HG03196 (cell line): ENCODE results near the gene ATP1A4.

Source experiments
- ATAC-seq: cut with Tn5 transposase; IDR thresholded peaks from one replicate; pipeline ENCODE4 v1.9.1; 2021; ENCODE audit not compliant: unreplicated experiment

The ATP1A4 gene

DNA sequence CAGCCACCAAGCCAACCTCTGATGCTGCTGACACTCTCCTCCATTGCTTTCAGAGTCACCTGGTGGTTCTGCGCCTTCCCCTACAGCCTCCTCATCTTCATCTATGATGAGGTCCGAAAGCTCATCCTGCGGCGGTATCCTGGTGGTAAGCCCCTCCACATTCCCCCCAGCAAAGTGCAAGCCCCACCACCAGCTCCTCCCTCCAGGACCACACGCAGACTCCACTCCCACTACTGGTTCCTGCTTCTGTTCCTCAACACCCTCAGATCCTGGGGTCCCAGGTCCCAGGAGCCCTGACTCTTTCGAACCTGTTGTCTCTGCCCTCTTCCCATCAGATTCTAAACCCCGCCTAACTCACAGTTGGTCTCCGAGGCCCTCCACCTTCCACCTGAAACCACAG, 11.6 kb upstream of the ATP1A4 start:
- no peak for ATAC-seq

DNA sequence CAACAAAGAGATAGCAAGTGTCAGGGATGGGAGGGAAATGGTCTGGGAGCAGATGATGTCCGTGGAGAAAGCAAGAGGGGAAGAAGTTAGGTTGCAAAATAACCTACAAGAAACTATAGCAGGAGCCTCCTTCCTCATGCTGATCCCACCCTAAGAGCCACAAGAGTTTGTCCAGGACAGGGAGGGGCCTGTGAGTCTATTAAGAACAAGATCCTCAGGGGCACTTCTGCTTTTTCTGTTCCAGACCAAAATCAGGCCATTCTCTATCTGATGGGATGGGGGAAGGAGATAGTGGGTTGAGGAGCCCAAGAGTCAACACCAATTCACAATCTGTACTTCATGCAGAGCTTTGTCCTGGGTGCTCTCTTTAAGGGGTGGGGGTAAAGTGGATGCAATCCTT, 7.7 kb upstream of the ATP1A4 start:
- no peak for ATAC-seq

DNA sequence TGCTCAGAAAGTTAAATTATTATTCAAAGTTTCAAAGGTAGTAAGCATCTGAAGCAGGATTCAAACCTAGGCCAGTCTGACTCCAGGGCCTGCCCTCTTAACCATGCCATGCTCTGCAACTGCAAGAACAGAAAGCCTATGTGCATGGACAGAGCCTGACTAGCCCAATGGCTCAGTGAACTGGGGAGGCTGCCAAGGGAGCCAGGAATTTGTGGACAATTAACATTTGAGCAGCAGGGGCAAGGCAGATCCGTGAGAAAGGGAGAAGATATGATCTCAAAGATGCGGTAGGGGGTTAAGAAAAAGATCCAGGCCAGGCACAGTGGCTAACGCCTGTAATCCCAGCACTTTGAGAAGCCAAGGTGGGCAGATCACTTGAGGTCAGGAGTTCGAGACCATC, 6.5 kb upstream of the ATP1A4 start:
- no peak for ATAC-seq

DNA sequence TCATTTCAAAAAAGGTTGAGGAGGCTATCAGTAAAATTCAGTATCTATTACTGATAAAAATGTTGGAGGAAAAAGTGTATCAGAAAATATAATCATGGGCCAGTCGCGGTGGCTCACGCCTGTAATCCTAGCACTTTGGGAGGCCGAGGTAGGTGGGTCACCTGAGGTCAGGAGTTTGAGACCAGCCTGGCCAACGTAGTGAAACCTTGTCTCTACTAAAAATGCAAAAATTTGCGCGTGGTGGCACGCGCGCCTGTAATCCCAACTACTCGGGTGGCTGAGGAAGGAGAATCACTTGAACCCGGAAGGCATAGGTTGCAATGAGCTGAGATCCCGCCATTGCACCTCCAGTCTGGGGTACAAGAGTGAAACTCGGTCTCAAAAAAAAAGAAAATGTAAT, 5.3 kb upstream of the ATP1A4 start:
- no peak for ATAC-seq

DNA sequence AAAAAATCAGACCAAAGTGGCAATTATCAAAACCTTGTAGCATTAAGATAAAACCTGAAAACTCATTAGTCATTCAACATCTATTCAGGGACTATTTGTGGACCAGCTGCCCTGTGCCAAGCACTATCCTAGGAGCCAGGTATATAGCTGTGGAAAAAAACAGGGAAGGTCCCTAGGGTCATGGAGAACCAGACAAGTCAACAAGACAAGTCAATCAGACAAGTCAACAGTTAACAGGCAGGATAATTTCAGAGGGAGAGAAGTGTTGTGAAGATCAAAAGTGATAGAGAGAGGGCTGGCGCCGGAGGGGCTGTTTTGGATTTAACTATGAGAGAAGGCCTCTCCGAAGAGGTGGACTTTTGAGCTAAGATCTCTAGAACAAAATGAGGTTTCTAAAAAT, 3.3 kb upstream of the ATP1A4 start:
- no peak for ATAC-seq

DNA sequence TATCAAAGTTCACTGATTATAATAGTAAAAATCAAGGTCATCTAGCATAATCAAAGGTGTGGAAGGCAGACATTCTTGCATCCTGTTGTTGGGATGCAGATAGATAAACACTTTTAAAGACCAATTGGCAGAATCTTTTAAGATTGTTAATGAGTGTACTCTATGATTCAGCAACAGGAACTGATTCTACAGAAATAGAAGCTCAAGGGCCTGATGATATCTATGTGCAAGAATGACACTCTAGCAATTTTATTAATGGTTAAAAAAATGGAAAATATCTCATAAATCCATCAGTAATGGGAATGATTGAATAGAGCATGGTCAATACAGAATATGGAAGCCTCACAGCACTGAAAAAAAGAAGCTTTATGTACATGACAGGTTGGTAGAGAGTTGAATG, 2.2 kb upstream of the ATP1A4 start:
- ATAC-seq: no peak

DNA sequence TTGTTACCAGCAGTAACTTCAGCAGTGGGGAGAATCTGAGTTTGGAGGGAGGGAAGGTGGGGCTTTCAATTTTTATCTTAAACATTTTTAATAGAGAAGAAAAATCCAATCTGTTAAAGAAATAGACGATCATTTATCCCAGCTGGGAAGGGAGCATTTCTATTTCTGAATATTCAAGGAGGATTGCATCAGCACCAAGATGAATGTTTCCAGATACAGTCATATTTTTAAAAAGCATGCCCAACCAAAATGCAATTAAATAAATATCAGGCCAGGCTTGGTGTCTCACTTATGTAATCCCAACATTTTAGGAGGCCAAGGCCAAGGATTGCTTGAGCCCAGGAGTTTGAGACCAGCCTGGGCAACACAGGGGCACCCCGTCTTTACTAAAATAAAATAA, 1.7 kb upstream of the ATP1A4 start:
- ATAC-seq: no peak

DNA sequence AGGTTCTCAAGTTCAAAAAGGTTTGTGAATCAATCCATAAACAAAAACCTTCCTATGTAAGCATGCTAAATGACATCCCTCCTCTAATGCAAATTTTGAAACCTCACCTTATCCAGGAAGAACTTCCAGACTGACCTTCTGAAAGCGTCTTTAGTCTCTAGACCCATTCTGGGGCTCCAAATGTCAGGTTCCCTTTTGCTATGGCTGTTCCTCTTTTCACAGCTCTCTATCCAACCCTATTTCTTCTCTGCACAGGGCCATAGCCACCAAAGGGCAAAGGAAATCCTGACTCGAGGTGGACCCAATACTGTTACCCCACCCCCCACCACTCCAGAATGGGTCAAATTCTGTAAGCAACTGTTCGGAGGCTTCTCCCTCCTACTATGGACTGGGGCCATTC, 3.4 kb downstream of the ATP1A4 start:
- no peak for ATAC-seq

DNA sequence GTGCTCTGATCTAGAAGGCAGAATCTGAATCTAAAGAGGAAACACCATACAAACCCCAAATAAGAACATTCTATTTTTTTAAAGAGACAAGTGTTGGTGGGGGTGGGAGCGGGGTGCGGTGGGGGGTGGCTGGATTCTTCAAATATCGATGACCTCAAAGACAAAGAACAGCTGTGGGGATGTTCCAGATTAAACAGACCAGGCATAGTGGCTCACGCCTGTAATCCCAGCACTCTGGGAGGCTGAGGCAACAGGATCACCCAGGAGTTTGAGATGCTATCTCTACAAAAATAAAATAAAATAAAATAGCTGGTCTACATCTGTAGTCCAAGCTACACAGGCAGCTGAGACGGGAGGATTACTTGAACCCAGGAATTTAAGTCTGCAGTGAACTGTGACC, 5.0 kb downstream of the ATP1A4 start:
- no peak for ATAC-seq

DNA sequence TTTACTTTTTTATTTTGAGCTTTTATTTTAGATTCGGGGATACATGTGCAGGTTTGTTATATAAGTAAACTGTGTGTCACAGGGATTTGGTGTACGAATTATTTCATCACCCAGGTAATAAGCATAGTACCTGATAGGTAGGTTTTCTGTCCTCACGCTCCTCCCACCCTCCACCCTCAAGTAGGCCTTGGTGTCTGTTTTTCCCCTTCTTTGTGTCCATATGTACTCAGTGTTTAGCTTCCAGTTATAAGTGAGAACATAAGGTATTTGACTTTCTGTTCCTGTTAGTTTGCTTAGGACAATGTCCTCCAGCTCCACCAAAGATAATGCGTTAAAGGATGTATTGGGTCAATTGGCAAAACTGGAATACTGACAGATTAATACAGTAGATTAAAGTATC, 5.8 kb downstream of the ATP1A4 start:
- no peak for ATAC-seq

DNA sequence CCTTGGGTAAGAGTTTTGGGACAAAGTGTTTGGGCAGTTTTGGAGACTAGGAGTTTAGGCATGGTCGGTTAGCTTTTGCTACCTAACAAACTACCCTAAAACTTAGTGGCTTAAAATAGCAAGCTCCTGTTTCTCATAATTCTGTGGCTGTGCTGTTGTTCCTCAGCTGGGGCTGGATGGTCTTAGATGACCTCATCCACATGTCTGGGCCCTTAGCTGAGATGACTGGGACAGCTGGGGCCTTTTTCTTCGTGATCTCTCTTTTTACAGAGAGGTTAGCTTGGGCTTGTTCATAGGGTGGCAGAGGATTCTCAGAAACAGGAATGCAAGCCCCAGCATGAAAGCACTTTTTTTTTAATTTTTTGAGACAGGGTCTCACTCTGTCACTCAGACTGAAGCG, 6.6 kb downstream of the ATP1A4 start:
- ATAC-seq: no peak

DNA sequence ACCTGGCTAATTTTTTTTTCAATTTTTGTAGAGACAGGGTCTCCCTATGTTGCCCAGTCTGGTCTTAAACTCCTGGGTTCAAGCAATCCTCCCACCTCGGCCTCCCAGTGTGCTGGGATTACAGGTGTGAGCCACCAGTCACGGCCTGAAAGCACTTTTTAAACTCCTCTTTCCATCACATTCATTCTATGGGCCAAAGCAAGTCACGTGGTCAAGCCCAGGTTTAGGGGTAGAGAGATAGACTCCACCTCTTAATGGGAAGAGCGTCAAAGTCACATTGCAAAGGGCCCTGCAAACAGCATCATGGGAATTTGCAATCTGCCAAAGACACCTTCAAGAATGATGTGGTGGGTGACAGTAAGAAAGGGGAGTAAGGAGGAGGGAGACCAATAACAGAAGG, 7.1 kb downstream of the ATP1A4 start:
- no peak for ATAC-seq

DNA sequence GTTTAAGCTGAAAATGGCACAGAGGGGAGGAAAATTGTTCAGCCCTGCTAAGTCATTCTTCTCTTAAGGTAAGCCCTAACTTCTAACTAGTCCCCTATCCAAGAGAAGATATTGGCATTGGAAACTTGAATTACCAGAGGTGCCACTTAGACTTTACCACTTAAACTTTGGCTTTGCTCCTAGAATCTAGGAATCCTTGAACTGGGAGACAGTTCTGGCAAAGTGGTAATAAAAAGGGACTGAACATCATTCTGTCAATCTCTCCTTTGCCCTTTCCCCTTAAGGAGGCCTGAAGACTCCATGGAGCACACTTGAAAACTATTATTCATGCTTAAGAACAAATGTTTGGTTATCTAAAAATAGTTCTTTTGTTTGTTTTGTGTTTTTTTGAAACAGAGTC, 8.4 kb downstream of the ATP1A4 start:
- no peak for ATAC-seq

DNA sequence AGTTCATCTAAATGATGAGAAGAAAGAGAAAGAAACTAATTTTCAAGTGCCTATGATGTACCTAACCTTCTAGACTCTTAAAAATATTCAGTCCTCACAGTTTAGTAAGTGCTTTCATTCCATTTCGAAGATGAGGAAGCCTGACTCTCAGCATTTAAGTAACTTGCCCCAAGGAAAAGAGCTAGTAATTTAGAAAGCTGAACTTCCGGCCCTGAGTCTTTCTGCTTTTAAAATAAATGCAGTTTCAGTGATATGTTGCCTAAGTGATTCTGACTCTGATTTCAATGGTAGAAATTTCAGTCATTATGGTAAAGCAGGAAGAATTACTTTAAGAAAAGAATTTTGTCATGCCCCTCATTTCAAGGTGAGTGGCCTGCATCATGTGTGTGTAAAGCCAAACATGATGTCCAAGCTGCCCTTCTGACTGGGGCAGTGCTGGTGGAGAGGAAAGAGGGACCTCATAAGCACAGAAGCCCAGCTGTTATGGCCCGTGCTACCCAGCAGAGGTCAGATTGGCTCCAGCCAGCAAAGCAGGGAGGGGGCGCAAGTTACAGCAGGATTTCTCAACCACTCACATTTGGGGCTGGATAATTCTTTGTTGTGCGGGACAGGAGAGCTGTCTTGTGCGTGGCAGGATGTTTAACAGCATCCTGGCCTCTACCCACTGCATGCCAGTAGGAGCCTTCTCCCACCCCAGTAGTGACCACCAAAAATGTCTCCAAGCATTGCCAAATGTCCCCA, 10.7 kb downstream of the ATP1A4 start:
- ATAC-seq: no peak

DNA sequence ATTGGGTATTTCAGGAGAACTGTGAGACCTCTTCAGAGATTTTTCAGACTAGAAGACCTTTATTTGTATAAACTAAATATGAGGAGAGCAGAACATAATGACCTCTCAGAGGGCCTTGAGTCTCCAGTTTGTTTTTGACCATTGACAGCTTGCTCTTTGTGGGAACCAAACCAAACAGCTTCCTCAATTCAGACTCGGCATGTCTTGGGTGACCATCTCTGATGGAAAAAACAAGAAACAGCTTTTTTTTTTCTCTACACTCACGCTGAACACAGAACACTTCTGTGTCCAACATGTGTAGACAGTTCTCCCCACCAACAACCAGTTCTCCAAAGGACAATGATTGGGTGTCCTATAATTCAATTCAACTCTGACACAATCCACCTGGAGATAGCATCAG, 11.5 kb downstream of the ATP1A4 start:
- no peak for ATAC-seq

DNA sequence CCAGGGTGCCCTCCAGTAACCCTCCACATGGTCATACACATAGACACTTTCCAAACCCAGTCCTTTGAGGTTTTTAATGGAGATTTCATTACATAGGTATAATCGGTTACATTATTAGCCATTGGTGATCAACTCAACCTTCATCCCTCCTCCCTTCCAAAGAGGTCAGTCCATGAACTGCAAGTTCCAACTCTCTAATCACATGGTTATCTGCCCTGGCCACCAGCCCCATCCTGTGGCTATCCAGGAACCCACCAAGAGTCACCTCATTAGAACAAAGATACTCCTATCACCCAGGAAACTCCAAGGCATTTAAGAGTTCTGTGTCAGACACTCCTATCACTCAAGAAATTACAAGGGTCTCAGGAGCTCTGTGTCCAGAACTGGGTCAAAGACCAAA, 12.2 kb downstream of the ATP1A4 start:
- no peak for ATAC-seq

DNA sequence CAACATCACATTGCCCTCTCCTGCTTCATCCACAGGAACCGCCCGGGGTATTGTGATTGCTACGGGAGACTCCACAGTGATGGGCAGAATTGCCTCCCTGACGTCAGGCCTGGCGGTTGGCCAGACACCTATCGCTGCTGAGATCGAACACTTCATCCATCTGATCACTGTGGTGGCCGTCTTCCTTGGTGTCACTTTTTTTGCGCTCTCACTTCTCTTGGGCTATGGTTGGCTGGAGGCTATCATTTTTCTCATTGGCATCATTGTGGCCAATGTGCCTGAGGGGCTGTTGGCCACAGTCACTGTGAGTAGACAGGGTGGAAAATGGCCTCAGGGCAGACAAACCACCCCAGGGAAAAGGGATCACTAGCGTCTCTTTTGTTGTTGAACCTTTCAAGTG, 12.7 kb downstream of the ATP1A4 start:
- no peak for ATAC-seq

DNA sequence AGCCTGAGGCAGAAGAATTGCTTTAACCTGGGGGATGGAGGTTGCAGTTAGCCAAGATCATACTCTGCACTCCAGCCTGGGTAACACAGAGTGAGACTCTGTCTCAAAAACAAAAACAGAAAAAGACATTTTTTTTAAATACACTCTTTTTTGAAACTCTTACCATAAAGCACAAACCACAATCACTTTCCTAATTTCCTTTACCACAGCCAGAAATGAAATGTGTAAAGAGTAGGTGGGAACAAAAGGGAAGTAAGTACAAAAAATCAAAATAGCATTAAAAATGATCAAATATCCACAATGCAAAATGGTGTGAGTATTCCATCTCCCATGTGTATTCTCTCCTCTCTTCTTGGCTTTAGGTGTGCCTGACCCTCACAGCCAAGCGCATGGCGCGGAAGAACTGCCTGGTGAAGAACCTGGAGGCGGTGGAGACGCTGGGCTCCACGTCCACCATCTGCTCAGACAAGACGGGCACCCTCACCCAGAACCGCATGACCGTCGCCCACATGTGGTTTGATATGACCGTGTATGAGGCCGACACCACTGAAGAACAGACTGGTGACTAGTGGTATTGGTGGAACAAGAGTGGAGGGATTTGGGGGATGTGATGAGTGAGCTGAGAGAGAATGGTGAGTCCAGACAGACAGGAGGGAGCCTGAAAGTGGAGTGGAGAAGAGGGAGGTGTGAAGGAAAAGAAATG, 14.9 kb downstream of the ATP1A4 start:
- no peak for ATAC-seq

DNA sequence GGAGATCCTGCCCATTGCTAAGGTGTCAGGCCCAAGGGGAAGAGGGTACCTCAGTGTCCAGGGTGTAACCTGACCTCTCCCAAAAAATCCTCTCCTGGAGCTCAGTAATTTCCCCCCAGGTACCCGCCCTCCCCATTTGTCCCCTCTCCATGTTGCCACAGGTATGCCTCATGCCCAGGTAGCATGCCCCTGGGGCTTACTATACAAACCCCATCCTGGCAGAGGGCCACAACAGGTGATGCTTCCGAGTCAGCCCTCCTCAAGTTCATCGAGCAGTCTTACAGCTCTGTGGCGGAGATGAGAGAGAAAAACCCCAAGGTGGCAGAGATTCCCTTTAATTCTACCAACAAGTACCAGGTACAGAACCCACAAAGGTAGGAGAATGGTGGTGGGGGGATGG, 15.7 kb downstream of the ATP1A4 start:
- no peak for ATAC-seq

DNA sequence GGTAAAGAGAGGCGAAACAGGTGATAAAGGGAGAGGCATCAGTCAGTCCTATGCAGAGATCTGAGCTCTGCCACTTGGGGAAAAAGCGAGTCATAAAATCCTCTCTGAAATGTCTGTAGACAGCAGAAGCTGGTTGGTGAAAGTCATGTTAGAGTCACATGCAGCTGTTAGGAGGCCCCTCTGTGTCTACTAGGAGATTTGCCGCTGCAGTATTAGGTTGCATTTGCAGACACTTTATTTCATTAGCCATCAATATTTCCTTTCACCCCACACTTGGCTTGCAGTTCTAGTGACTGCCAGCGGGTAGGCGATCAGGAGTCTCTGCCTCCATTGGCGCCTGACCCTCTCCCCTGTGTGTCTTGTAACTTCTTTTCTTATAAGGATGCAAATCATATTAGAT, 16.2 kb downstream of the ATP1A4 start:
- ATAC-seq: no peak

DNA sequence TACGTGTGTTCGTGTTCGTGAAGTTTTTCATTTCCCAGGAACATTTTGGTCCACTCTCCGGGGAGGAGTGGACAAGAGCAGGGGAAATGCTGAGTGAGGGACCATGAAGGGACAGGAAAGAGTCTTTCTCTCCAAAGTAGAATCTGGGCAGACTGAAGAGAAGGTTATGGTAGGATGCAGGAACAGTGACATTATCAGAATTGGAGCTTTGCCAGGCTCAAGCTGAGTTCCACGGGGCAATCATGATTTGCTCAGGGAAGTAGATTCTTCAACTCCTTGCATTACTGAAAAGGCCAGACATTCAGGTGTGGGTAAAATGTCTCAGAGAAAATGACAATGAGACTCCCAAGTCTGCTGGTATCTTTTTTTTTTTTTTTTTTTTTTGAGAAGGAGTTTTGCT, 16.6 kb downstream of the ATP1A4 start:
- no peak for ATAC-seq

DNA sequence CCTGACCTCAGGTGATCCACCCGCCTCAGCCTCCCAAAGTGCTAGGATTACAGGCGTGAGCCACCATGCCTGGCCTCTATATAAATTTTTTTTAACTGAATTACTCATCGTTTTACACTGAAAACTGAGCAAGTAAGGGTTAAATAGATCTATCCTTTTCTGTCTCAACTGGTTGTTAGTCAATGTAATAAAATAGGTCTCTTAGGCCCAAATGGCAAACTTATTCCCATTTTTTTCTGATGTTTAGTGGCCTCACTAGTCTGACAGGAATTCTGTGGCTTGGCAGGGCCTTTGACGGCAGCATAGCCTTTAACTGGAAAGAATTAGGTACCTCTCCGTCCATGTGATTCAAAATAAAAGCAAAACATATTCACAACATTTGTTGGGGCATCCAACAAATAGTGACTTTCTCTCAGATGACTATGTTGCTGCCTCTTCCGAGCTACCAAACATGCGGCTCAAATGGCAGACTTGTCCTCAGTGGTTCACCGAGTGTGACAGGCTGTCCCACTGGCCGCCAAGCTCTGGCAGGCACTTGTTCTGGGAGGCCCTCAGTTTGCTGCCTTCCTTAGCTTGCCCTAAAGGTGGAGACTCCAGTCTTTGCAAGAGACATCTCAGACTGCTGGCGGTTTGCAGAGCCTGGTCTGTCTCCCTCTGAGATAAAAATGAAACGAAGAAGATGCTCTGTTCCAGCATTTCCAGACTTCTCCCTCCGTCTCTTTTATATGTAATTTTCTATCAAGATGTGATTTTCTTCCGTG, 17.4 kb downstream of the ATP1A4 start:
- ATAC-seq: no peak
